ENCODE measurements around the gene PHF23.
A peak's percentile ranks its signal among the peaks of the same experiment; 100 is the strongest.

Gene PHF23

DNA sequence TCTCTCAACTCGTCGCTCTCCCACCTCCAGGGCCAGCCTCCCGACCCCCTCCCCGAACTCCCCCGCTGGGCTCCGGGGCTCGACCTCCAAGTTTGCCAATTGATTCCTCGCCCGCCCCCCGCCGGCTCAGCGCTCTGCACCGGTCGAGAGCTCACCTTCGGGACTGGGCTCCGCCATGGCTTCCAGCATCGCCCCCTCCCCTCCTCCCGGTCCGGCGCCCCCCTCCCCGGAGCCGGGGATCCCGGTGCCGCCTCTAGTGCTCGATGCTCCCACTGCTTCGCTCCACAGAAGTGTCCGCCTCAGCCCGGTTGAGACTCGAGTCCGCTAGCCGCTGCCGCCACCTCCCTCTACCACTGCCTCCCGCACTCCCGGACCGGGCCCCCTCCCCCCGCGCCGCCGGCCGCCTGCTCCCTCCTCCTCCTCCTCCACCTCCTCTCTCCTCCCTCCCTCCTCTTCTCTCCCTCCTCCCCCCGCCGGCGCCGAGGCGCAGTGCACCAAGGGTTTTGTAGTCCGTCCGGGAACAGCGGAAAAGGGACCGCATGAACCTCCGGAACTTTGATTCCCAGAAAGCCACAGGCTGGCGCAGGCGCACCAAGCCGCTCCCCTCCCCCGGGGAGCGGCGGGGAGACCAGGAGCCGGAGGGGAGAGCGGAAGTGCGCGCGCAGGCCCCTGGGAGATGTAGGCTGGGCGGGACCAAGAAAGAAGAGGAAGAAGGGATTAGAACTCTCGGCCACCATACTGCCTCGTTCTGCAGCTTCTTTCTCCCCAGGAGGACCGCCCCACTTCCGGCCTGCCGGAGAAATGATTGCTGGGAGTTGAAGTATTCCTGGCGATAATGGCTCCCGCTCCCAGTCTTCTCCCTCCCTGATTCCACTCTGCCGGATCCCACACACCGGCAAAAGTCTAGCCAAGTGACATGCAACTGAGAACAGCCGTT, at the start of gene PHF23:
Gene PHF23, minus strand, starts transcription at position 367 of the 937 bp plus-strand sequence. Its CDS starts 178 bp downstream, at position 189.
- DNase-seq = peak; percentile 99

DNA sequence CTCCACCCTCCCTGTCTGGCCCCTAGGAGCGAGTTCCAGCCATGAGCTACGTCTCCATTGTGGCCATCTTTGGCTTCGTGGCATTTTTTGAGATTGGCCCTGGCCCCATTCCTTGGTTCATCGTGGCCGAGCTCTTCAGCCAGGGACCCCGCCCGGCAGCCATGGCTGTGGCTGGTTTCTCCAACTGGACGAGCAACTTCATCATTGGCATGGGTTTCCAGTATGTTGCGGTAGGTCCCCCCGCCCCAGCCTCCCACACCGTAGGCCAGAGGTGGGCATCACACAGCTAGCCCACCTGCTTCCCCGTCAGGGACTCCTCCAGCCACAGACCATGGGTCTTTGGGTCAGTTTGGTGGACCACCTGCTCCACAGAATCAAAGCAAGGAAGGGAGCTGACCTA, 46.4 kb upstream of the PHF23 start:
- DNase-seq = no peak

DNA sequence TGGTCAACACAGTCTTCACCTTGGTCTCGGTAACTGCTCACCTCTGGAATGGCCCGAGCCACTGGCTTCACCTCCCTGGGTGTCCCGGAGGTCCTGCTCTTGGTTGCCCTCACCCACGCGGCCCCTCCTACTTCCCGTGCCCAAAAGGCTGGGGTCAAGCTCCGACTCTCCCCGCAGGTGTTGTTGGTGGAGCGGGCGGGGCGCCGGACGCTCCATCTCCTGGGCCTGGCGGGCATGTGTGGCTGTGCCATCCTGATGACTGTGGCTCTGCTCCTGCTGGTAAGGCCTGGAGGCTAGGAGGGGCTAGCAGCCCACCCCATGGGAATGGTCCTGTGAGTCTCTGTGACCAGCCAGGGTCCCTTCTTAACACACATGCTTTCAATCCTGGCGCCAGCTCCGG, 45.7 kb upstream of the PHF23 start:
- DNase-seq = no peak

DNA sequence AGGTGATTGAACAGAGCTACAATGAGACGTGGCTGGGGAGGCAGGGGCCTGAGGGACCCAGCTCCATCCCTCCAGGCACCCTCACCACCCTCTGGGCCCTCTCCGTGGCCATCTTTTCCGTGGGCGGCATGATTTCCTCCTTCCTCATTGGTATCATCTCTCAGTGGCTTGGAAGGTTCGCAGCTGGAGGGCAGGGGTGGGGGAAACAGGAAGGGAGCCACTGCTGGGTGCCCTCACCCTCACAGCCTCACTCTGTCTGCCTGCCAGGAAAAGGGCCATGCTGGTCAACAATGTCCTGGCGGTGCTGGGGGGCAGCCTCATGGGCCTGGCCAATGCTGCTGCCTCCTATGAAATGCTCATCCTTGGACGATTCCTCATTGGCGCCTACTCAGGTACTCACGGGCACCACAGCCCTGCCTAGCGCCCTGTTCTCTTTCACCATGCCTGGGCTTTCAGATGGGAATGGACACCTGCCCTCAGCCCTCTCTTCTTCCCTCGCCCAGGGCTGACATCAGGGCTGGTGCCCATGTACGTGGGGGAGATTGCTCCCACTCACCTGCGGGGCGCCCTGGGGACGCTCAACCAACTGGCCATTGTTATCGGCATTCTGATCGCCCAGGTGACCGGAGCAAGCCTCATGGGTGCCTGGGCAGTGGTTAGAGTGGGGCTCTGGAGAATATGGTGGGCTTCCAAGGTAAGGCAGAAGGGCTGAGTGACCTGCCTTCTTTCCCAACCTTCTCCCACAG, 44.4 kb upstream of the PHF23 start:
- DNase-seq = no peak

DNA sequence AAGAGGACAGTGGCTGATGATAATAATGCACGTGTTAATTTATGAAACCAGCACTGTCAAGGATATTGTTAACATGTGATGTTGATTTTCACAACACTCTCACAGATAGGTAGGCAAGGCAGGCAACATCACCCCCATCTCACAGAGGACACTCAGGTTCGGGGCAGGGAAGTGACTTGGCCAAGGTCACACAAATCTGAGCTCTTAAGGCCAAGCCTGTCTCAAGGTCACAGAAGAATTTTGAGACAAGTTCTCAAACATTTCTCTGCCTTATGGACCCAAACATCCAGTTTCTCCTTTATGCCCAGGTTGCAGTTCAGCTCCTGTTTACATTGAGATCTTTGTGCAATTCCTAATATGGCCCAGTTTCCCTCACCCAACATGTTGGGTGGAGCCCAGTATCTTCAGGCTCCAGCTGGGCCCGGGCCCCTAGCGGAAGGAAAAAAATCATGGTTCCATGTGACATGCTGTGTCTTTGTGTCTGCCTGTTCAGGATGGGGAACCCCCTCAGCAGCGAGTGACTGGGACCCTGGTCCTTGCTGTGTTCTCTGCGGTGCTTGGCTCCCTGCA, 43.6 kb upstream of the PHF23 start:
- no peak for DNase-seq

DNA sequence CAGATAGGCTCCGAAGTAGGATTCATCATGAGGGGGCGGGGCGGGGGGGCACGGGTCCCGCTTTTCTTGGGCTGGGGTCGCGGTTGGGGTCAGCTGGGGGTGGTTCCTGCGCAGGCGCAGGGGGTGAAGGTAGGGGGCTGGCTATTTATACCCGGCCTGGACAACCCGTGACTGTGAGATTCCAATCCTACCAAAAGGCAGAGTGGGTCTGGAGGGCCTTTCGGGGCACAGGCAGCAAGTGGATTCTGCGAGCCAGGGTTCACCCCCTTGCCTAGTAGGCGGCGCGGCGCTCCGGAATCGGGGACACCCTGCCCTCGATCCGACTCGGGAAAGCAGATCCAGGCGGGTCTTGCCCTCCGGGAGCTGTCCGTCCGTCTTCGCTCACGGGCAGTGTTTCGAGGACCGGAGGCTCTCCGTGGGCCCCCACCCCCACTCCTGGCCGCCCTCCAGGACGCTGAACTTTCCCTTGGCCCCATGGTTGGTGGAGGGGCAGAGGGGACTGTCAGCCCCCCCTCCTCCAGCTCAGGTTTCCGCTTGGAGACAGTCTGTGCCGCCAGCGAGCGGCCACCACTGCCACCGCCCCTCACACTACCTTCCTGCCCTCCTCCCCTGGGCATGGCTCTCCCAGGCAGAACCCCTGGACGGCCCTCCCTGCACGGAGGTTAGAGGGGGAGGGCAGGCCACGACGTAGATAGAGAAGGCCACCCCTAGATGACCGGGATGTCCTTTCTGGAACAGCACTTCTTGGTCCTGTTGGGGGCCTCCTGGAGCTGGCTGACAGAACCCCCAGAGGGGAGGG, 42.9 kb upstream of the PHF23 start:
- DNase-seq = no peak

DNA sequence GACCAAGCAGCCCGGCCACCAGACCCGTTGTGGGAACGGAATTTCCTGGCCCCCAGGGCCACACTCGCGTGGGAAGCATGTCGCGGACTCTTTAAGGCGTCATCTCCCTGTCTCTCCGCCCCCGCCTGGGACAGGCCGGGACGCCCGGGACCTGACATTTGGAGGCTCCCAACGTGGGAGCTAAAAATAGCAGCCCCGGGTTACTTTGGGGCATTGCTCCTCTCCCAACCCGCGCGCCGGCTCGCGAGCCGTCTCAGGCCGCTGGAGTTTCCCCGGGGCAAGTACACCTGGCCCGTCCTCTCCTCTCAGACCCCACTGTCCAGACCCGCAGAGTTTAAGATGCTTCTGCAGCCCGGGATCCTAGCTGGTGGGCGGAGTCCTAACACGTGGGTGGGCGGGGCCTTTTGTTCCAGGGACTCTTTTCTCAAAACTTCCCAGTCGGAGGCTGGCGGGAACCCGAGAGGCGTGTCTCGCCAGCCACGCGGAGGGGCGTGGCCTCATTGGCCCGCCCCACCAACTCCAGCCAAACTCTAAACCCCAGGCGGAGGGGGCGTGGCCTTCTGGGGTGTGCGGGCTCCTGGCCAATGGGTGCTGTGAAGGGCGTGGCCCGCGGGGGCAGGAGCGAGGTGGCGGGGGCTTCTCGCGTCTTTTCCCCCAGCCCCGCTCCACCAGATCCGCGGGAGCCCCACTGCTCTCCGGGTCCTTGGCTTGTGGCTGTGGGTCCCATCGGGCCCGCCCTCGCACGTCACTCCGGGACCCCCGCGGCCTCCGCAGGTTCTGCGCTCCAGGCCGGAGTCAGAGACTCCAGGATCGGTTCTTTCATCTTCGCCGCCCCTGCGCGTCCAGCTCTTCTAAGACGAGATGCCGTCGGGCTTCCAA, 42.1 kb upstream of the PHF23 start, which contains the start of gene SLC2A4:
Gene SLC2A4, plus strand, starts transcription at position 645 of the 879 bp plus-strand sequence. Its CDS starts 217 bp downstream, at position 862.
- peak; percentile 36 for DNase-seq

DNA sequence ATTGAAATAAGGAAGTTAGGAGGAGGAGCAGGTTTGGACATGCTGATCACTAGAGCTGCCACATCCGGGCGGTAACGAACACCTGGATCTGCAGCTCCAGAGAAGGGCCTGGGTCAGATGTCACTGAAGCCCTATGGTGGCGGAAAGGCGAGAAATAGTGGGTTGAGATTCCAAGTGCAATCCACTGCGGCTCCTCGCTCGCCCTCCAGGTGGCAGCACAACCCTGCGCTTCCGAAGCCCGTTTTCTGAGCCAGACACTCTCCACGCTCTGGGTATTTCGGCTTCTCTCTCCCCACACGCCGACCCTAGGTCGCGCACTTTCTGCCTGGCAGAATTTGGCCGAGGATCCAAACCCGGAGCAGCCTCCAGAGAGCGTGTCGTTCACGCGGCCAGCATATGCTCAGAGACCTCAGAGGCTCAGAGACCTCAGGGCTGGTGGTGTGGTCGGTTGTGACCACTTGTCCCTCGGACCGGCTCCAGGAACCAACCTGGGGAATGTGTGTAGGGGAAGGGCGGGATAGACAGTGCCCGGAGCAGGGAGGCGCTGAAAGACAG, 41.3 kb upstream of the PHF23 start:
- peak; percentile 81 for DNase-seq

DNA sequence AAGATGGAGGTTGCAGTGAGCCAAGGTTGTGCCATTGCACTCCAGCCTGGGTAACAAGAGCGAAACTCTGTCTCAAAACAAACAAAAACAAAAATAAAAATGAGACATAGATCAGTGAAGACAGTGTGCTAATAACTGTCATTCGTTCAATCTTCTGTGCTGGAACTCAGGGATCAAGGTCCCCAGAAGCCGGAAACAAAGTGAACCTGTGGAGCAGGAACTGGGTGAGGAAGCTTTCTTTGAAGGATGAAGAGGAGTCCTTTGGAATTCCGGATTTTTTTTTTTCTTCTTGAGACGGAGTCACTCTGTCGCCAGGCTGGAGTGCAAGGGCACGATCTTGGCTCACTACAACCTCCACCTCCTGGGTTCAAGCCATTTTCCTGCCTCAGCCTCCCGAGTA, 40.2 kb upstream of the PHF23 start:
- DNase-seq = no peak

DNA sequence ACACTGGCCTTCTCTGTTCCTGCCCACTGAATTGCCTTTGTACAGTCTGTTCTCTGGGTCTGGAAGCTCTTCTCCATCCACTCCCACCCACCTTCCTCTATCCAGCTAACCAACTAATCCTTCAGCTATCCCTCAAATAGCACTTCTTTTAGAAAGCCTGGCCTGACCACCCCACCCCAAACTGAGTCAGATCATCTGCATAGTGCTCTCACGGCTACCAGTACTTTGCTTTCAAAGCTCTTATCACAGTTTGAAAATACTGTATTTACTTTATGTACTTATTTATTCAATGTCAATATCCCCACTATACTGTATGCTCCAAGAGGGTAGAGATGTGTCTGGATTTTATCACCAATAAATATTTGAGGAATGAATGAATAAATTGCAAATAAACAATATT, 27.5 kb upstream of the PHF23 start:
- no peak for DNase-seq

DNA sequence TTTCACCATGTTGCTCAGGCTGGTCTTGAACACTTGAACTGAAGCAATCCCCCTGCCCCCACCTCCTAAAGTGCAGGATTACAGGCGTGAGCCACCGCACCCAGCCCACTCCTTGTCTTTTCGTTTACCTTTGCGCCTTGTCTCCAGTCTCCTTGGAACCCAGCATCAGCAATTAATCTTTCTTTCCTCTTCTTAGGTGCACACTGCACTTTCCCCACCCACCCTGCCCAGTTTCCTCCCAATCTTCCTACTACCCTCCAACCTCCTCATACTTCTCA, 24.5 kb upstream of the PHF23 start:
- DNase-seq = no peak

DNA sequence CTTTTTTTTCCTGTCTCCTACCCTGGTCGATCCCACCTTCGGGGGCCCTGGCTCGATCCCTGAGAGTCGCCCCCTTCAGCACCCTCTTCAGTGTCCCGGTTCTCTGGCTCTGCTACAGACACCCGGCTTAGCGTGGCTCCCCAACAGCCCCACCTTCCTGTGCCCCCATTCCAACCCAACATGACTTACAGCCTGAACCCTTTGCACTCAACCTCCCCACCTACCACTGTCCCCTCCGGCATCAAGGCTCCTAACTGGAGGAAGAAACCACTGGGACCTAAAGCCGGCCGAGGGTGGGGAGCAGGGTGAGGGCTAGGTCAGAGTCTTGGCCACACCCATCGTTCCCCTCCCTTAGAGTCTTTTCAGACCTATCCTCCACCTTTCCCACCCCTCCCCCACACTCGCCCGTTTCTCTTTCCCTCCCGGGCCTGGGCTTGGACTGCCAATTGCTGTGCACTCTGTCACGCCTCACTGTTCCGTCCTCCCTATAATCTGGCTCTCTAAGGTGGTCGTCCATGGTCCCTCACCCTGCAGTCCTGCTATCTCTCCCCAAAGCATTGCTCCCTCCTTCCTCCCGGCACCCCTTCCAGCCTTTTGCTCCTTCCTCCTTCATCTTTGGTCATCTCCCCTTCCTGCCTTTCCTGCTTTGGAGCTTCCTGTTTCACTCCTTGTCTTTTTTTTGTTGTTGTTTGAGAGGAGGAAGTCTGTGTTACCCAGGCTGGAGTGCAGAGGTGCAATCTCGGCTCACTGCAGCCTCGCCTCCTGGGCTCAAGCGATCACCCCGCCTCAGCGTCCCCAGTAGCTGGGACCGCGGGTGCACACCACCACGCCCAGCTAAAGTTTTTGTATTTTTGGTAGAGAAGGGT, 23.9 kb upstream of the PHF23 start:
- DNase-seq = peak; percentile 56

DNA sequence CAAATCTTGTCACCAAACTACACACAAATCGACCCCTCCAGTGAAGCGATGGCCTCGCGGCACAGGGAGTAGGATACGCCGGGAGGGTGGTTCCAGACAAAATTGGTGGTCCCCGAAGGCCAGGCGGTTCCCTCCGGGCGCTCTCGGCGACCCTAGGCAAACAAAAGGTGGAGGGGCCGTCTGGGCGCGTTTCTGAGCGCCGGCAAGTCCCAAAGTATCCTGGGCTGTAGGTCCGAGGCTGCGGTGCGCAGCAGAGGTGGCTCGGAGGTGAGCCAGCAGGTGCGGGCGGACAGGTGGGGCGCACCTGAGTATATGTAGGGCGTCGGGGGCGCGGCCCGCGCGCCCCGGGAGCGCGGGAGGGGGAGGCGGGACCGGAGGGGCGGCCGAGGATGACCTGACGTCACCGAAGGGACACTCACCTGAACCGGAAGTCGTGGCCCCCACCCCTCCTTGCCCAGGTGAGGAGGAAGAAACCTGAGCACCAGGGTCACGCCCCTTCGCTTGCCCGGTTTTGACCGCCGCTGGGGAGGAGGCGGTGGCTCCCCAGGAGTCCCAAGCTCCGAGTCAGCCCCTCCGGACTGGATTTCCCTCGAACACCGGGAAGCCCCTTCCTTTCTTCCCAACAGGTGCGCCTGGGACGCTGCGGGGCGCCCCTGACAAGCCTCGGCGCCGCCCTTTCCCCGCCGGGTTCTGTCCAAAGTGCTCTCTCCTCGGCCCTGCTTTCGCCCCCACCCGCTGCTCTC, 23.1 kb upstream of the PHF23 start, which contains the start of gene CLDN7:
Gene CLDN7, minus strand, starts transcription at position 287 of the 743 bp plus-strand sequence. CDS start 435 bp downstream, outside the sequence.
- peak; percentile 88 for DNase-seq

DNA sequence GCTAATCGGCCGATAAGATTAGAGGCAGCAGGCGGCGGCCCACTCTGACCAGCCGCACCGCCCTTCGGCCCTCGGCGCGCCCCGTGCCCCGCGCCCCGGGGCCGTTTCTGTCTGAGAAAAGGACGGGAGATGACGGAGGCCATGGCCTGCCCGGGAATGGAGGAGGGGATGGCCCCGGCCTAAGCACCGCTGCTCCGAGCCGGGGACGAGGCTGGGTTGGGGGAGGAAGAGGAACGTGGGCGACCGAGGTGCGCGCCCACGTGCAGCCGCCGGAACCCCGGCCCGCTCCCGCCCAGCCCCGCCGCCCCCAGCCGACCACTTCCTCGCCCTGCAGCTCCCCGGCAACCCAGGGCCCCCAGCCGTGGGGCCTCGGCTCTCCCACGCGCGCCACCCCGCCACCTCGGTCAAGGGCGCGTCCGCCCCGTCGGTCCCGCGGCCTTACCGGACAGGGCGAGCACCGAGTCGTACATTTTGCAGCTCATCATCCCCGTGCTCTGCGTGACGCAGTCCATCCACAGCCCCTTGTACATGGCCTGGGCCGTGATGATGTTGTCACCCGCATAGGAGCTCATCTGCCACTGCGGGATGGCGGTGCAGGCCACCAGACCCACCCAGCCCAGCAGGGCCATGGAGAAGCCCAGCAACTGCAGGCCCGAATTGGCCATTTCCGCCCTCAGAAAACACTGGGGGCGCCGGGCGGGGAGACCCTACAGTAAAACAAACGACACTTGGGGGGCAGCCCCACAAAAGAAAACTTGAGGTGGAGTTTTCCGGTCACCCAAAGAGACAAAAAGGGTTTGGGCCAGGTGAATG, 22.3 kb upstream of the PHF23 start:
- no peak for DNase-seq

DNA sequence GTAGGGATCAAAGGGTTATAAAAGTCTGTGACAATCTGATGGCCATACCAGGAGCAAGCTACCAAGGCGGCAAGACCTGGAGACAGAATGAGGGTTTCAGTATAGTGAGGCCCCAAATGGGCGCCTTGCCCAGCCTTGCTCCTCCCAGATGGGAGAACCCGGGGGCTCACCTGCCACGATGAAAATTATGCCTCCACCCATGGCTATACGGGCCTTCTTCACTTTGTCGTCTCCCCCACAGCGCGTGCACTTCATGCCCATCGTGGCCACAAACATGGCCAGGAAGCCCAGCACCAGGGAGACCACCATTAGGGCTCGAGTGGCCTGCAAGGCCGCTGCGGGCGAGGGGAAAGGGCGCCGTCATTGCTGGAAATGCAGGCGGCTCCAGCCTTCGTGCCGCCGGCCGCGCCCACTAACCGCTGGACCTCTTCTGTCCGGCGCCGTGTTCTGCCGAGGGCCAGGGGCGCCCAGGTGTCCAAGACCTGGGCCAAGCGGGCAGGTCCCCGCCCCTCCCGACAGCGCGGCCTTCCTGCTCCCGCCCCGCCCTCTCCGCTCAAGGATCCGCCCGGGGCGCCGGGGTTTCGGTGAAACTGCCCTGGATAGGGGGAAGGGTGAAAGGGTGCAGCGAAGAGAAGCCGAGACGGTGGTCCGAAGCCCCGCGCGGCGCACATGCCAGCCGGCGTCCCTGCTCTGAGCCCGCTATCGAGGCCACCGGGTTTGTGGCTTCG, 21.6 kb upstream of the PHF23 start:
- peak; percentile 21 for DNase-seq

DNA sequence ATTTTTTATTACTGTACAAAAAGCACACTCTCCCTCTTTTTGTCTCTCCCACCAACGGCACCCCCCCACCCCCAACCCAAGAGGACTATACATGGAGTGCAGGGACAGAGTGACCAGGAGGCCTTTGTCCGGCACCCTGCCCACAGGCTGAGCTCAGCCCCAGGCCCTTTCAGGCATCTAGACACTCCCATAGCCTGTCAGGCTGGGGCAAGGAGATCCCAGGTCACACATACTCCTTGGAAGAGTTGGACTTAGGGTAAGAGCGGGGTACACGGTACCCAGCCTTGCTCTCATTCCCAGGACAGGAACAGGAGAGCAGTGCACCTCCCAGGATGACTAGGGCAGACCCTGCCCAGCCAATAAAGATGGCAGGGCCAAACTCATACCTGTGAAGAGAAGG, 20.9 kb upstream of the PHF23 start:
- DNase-seq = no peak

DNA sequence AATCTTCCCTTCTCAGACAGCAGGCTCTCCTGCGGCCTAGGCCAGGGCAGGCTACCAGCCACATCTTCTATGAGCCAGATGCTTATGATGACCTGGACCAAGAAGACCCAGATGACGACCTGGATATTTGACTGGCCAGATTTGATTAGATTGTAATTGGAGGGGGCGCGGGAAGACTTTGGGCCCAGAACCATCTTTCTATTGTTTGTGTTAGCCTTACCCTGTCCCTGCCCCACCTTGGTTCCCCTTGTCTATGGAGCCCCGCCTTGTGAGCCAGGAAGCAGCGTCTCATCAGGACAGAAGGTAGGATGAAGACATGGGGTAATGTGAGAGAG, 20.3 kb upstream of the PHF23 start:
- no peak for DNase-seq

Data from DMS79 treated with DMSO at 0.1 percent for 48 hours (cell line).